ENCODE data around the gene FBXW12.

Gene FBXW12

DNA sequence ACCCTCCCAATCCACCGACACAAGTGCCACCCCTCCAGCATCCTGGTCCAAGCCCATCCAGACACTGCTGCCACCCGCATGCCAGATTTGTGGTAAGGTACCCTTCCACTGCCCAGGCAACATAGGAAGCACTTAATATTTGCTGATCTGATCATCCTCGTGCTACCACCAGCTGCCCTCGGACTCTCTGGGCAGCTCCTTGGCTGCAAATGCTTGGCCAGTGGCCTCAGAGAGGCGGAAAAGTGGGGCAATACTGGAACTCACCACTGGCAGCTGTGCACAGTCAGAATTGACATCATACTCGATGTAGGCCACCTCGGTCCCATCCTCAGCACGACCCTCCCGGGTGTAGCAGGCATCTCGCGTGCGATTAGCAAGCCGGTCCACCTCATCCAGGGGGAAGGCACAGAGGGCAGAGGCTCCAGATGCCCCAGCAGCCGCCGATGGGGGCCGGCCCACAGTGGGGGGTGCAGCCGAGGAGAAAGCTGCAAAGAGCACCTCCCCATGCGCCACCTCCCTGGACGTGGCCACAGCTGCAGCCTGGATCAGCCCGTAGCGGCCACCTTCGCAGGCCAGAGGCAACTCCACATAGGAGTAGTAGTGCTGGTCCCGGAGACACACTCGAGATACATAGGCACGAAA, 51.3 kb downstream of the FBXW12 start:
- CTCF ChIA-PET: interaction anchor here (1.4 to 1.8 kb wide), 4 partner anchors 13 to 23 kb away, joined by 5 to 11 read pairs (median 6); no protein-coding TSS in a partner anchor
- POLR2A ChIA-PET: interaction anchor here (1.1 kb wide), 1 partner anchor 17 kb away, joined by 3 read pairs; the partner anchor contains the start of genes CCDC51 and TMA7
- no peak for DNase-seq (ENCODE audit: extremely low spot score)
- TF ChIP-seq TARDBP (IDR thresholded peaks at IDR 0.05): no peak
- TF ChIP-seq FOXA1 (IDR thresholded peaks at IDR 0.05): no peak
- no peak for TF ChIP-seq SUZ12 (IDR thresholded peaks at IDR 0.05)
- TF ChIP-seq, protein P1, sequence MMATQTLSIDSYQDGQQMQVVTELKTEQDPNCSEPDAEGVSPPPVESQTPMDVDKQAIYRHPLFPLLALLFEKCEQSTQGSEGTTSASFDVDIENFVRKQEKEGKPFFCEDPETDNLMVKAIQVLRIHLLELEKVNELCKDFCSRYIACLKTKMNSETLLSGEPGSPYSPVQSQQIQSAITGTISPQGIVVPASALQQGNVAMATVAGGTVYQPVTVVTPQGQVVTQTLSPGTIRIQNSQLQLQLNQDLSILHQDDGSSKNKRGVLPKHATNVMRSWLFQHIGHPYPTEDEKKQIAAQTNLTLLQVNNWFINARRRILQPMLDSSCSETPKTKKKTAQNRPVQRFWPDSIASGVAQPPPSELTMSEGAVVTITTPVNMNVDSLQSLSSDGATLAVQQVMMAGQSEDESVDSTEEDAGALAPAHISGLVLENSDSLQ (IDR thresholded peaks at IDR 0.05): no peak
- no peak for TF ChIP-seq NFRKB (IDR thresholded peaks at IDR 0.05)
- no peak for TF ChIP-seq ARNT (IDR thresholded peaks at IDR 0.05)
- TF ChIP-seq ZNF384 (IDR thresholded peaks at IDR 0.05): no peak

DNA sequence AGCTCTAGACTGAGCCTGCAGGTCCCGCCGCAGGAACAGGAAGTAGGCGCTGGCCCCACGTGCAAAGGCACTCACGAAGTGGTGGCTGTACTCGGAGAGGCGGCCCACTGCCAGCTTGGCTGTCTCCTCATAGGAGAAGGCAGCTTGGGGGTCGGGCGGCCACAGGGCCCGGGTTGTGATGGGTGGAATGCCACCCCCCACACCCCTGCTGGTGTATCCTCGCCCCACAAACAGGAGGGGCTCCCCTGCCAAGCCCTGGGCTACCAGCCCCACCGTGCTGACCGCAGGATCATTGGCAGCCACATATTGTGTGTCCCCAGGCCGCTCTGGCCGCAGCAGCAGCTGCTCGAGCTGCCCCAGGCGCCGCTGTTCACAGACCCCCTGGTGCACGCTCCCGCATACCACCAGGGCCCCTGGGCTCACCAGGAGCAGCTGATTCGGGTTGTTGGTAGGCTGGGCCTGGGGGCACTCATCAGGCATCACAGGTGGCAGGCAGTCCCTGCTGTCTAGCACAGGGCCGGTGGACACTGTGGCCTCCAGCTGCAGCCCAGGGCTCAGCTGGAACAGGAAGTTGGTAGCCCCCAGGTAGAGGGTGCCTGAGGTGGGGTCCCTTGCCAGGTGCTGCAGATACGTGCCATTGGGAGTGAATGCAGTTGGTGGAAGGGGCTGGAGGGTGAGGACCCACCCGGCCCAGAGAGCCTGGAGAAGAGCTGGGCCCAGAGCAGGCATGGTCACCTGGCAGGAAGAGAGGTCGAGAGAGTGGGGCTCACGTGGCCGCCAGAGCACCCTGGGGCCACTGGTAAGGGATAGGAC, 52.1 kb downstream of the FBXW12 start:
- CTCF ChIA-PET: interaction anchor here (1.4 to 1.7 kb wide), 2 partner anchors 12 to 23 kb away, joined by 5 to 11 read pairs; no protein-coding TSS in a partner anchor
- POLR2A ChIA-PET: interaction anchor here (1.1 kb wide), 1 partner anchor 16 kb away, joined by 3 read pairs; the partner anchor contains the start of genes CCDC51 and TMA7
- TF ChIP-seq ZNF384 (IDR thresholded peaks at IDR 0.05) (no peak), FOXK2 (IDR thresholded peaks at IDR 0.05) (no peak)
- no peak for DNase-seq (ENCODE audit: extremely low spot score)

DNA sequence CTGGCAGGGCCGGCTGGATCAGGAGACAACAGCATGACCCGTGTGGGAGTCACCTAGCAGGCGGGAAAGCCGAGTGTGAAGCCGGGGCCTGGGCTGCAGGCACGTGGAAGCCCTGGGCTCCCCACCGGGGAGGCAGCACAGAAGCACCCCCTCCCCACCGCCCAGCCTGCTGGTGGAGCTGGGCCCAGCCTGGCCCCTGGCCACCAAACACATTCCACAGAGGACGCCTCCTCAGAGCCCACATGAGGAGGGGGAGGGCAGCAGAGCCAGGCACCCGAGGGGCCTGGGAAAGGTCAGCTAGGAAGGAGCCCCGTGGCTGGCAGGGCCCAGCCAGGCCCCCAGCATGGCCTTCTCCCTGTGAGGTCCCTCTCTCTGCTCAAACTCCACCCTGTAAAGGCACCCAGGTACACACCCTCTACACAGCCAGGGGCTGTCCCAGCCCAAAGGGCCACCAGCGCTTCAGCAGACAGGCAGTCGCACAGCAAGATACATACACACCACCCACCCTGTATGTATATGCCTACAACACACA, 53.3 kb downstream of the FBXW12 start:
- CTCF ChIA-PET: interaction anchor here (1.2 to 1.7 kb wide), 2 partner anchors 10 to 25 kb away, joined by 4 to 5 read pairs; no protein-coding TSS in a partner anchor
- no peak for TF ChIP-seq LEF1 (IDR thresholded peaks at IDR 0.05; ENCODE audit: borderline replicate concordance)
- TF ChIP-seq TARDBP (IDR thresholded peaks at IDR 0.05): no peak
- TF ChIP-seq ELF4 (IDR thresholded peaks at IDR 0.05): no peak
- TF ChIP-seq FOXK2 (IDR thresholded peaks at IDR 0.05): no peak
- TF ChIP-seq, protein P1 (IDR thresholded peaks at IDR 0.05): no peak
- TF ChIP-seq NFRKB (IDR thresholded peaks at IDR 0.05): no peak
- no peak for TF ChIP-seq BHLHE40 (IDR thresholded peaks at IDR 0.05; ENCODE audit: borderline replicate concordance)
- TF ChIP-seq L3MBTL2 (conservative IDR thresholded peaks at IDR 0.05): no peak
- no peak for TF ChIP-seq SP1 (IDR thresholded peaks at IDR 0.05)
- TF ChIP-seq FOXM1 (IDR thresholded peaks at IDR 0.05; ENCODE audit: borderline replicate concordance): no peak
- no peak for TF ChIP-seq ARNT (IDR thresholded peaks at IDR 0.05)
- TF ChIP-seq ZNF384 (IDR thresholded peaks at IDR 0.05): no peak
- TF ChIP-seq SUZ12 (IDR thresholded peaks at IDR 0.05): no peak
- TF ChIP-seq HDGF (IDR thresholded peaks at IDR 0.05; ENCODE audit: borderline replicate concordance): no peak
- no peak for TF ChIP-seq FOXA1 (IDR thresholded peaks at IDR 0.05)
- TF ChIP-seq CTBP1 (IDR thresholded peaks at IDR 0.05; ENCODE audit: borderline replicate concordance): no peak
- DNase-seq (ENCODE audit: extremely low spot score): no peak
- POLR2A ChIA-PET: no interaction called here

DNA sequence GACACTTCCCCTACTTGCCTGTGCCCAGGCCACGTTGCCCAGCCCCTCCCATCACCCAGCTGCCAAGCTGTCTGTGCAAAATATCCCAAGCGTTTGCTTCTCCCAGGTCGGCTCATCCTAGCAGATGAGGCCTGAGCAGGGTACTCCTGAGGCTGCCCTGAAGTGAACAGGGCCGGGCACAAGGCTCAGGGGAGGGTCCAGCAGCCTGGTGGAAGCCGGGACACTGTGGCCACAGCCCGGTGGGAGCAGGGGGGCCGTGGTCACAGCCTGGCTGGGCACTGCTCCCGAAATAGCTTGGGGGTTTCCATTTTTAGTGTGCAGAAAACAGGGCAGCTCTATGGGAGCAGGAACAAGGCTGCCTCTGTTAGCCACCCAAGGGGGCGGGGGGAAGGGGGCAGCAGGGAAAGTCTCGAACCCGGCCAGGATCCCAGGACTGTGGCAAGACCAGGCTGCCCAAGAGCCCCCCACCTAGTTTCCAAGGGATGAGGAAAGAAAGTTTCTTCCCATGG, 54.4 kb downstream of the FBXW12 start:
- POLR2A ChIA-PET: interaction anchor here (1.4 kb wide), 1 partner anchor 14 kb away, joined by 3 read pairs; the partner anchor contains the start of genes CCDC51 and TMA7
- CTCF ChIA-PET: interaction anchor here (1.0 to 1.5 kb wide), 3 partner anchors 9 to 26 kb away, joined by 3 to 10 read pairs (median 4); no protein-coding TSS in a partner anchor
- TF ChIP-seq CTBP1 (IDR thresholded peaks at IDR 0.05; ENCODE audit: borderline replicate concordance): no peak
- no peak for TF ChIP-seq ZNF384 (IDR thresholded peaks at IDR 0.05)
- TF ChIP-seq FOXA1 (IDR thresholded peaks at IDR 0.05): no peak
- TF ChIP-seq ELF4 (IDR thresholded peaks at IDR 0.05): no peak
- no peak for TF ChIP-seq NFRKB (IDR thresholded peaks at IDR 0.05)
- TF ChIP-seq BHLHE40 (IDR thresholded peaks at IDR 0.05; ENCODE audit: borderline replicate concordance): no peak
- DNase-seq (ENCODE audit: extremely low spot score): no peak

DNA sequence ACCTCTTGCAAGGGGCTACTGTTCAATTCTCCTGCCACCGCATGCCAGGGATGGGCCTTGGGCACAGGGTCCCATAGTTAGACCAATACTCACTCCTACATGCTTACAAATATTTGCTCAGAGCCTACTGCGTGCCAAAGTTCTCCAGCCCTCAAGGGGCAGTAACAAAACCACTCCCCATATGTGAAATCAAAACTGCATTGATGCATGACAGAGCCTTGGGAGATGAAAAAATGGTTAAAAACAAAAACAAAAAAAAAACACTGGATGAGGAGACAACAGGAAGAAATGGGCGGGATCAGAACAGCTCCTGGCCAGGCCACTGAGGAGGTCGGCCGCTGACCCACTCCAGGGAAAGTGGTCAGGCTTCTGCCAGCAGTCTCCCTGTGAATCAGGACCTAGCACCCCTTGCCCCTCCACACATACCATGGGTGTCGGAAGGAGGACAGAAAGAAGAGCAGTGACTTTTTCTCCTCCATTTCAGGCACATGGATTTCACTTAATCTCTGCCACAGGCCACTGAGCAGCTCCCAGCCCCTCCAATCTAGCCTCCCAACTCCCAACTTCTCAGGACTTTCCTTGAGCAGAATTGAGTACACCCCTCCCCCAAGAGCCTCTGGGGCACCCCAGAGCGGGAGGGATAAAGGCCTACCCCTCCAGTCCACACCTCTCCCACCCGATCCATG, 55.1 kb downstream of the FBXW12 start:
- CTCF ChIA-PET: interaction anchor here (1.0 to 1.5 kb wide), 2 partner anchors 9 to 26 kb away, joined by 3 to 10 read pairs; no protein-coding TSS in a partner anchor
- POLR2A ChIA-PET: interaction anchor here (1.4 kb wide), 1 partner anchor 13 kb away, joined by 3 read pairs; the partner anchor contains the start of genes CCDC51 and TMA7
- no peak for DNase-seq (ENCODE audit: extremely low spot score)
- TF ChIP-seq HDGF (IDR thresholded peaks at IDR 0.05; ENCODE audit: borderline replicate concordance) (no peak), TARDBP (IDR thresholded peaks at IDR 0.05) (no peak), LEF1 (IDR thresholded peaks at IDR 0.05; ENCODE audit: borderline replicate concordance) (no peak), CTBP1 (IDR thresholded peaks at IDR 0.05; ENCODE audit: borderline replicate concordance) (no peak), SP1 (IDR thresholded peaks at IDR 0.05) (no peak), ELF4 (IDR thresholded peaks at IDR 0.05) (no peak), FOXA1 (IDR thresholded peaks at IDR 0.05) (no peak), ARNT (IDR thresholded peaks at IDR 0.05) (no peak), FOXM1 (IDR thresholded peaks at IDR 0.05; ENCODE audit: borderline replicate concordance) (no peak), ZNF384 (IDR thresholded peaks at IDR 0.05) (no peak), FOXK2 (IDR thresholded peaks at IDR 0.05) (no peak), BHLHE40 (IDR thresholded peaks at IDR 0.05; ENCODE audit: borderline replicate concordance) (no peak), SUZ12 (IDR thresholded peaks at IDR 0.05) (no peak), NFRKB (IDR thresholded peaks at IDR 0.05) (no peak), L3MBTL2 (conservative IDR thresholded peaks at IDR 0.05) (no peak)
- TF ChIP-seq, protein P1 (IDR thresholded peaks at IDR 0.05): no peak

All from HEK293T (cell line).